Esophagus muscularis mucosa (tissue), 4 donors: Measurements from ENCODE around the gene ZMYND10.

Experiments
- EP300 ChIP-seq: sonication (generic); formaldehyde crosslinking; IDR thresholded peaks from one replicate; pipeline ENCODE4 v1.6.1; 2017; ENCODE audit warnings: antibody characterized with exemption
- POLR2A ChIP-seq: fragments of 450-650 bp; IDR thresholded peaks from one replicate; pipeline ENCODE4 v1.6.1; 2017; ENCODE audit warnings: antibody characterized with exemption, moderate library complexity, mild to moderate bottlenecking, low read depth
- TF ChIP-seq, protein P1 (sequence below), 3 experiments: fragments of 200-600 bp in 2 of 3; fragments of 450-650 bp in 1 of 3; sonication (generic) in 2 of 3; IDR thresholded peaks; one replicate each; pipeline ENCODE4 v1.5.1; 2017 to 2019; ENCODE audit warnings: antibody characterized with exemption in 3 of 3, mild to moderate bottlenecking in 2 of 3, moderate library complexity in 1 of 3

DNA sequence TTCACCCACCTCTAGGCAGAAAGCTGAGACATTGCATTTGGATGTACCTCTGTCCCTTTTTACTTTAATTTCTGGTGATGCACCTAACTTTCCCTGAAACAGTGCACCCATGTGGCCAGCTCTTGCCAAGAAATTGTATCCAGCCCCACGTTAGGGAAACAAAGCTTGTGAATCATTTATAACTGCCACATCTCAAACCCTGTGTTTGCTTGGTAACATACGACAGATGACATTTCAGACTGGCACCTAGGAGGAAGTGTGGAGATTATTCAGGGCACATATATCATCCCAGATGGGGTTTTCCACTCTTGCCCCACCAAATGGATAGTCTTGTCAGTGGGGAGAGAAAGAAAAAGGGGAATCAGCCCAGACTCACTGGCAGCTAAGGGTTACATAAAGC, 7.2 kb upstream of the ZMYND10 start:
- TF ChIP-seq, protein P1, sequence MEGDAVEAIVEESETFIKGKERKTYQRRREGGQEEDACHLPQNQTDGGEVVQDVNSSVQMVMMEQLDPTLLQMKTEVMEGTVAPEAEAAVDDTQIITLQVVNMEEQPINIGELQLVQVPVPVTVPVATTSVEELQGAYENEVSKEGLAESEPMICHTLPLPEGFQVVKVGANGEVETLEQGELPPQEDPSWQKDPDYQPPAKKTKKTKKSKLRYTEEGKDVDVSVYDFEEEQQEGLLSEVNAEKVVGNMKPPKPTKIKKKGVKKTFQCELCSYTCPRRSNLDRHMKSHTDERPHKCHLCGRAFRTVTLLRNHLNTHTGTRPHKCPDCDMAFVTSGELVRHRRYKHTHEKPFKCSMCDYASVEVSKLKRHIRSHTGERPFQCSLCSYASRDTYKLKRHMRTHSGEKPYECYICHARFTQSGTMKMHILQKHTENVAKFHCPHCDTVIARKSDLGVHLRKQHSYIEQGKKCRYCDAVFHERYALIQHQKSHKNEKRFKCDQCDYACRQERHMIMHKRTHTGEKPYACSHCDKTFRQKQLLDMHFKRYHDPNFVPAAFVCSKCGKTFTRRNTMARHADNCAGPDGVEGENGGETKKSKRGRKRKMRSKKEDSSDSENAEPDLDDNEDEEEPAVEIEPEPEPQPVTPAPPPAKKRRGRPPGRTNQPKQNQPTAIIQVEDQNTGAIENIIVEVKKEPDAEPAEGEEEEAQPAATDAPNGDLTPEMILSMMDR (IDR thresholded peaks at IDR 0.05): no peak
- TF ChIP-seq POLR2A: no peak
- TF ChIP-seq EP300: no peak
